ENCODE results near the gene SLC46A1.

- no peak for TF ChIP-seq CTCF (IDR thresholded peaks at IDR 0.05; ENCODE audit: borderline replicate concordance, extremely low read depth, low read length, poor library complexity, severe bottlenecking)
- TF ChIP-seq EZH2 (IDR thresholded peaks at IDR 0.05; ENCODE audit: borderline replicate concordance, low read depth, low read length, severe bottlenecking): no peak
These were observed 15.0 kb downstream of the SLC46A1 start for GRCh38 chr17:28390984-28391383.
